Thyroid gland (tissue), 4 donors: ENCODE measurements around the gene PTPRE.

Source experiments
- CTCF ChIP-seq, 6 experiments: fragments of 200-600 bp in 3 of 6; fragments of 450-650 bp in 3 of 6; sonication (generic) in 3 of 6; IDR thresholded peaks; one replicate each; pipeline ENCODE4 v1.5.1; 2016 to 2019; ENCODE audit warnings: antibody characterized with exemption in 6 of 6, mild to moderate bottlenecking in 2 of 6, inconsistent platforms in 1 of 6, moderate library complexity in 1 of 6
- POLR2A ChIP-seq, 2 donors: fragments of 450-650 bp; IDR thresholded peaks; one replicate each; pipeline ENCODE4 v1.6.1; 2017; ENCODE audit warnings: antibody characterized with exemption in 2 of 2, mild to moderate bottlenecking in 2 of 2, moderate library complexity in 1 of 2

GRCh38 chr10:128054163-128054970 is 147.5 kb downstream of the PTPRE start:
- TF ChIP-seq POLR2A (IDR thresholded peaks at IDR 0.05): no peak
- TF ChIP-seq CTCF (IDR thresholded peaks at IDR 0.05): no peak
